GM12878 (cell line): ENCODE results near the gene BMP7.

Experiments used
- ATF3 ChIP-seq: IDR thresholded peaks from 2 replicates; pipeline ENCODE4 v1.6.1; 2011; ENCODE audit warnings: low read depth, mild to moderate bottlenecking, low read length, moderate library complexity, borderline replicate concordance; ENCODE audit errors: extremely low read depth
- BCL3 ChIP-seq: IDR thresholded peaks from 2 replicates; pipeline ENCODE4 v1.6.1; 2011; ENCODE audit warnings: borderline replicate concordance, low read depth, mild to moderate bottlenecking, moderate library complexity, low read length; ENCODE audit not compliant: insufficient read depth, poor library complexity, severe bottlenecking
- CTCF ChIP-seq, 3 experiments: IDR thresholded peaks in 2 of 3; conservative IDR thresholded peaks in 1 of 3; 2 replicates each; pipeline ENCODE4 v1.5.1; 2011; ENCODE audit warnings: low read depth in 3 of 3, low read length in 3 of 3, mild to moderate bottlenecking in 3 of 3, control low read depth in 2 of 3, moderate library complexity in 2 of 3, inconsistent platforms in 1 of 3, mixed read lengths in 1 of 3; ENCODE audit not compliant: control insufficient read depth in 2 of 3, insufficient read depth in 1 of 3; ENCODE audit errors: extremely low read depth in 1 of 3
- ESRRA ChIP-seq: IDR thresholded peaks from 2 replicates; pipeline ENCODE4 v1.6.1; 2012; ENCODE audit warnings: mild to moderate bottlenecking, low read length, improper control_type of control experiment
- ETV6 ChIP-seq, 2 experiments: fragments of 450-650 bp in 1 of 2; IDR thresholded peaks in 1 of 2; conservative IDR thresholded peaks in 1 of 2; 2 replicates each; pipeline ENCODE4 v1.6.1; 2014; ENCODE audit warnings: antibody characterized with exemption in 1 of 2, borderline replicate concordance in 1 of 2, low read depth in 1 of 2, mild to moderate bottlenecking in 1 of 2, moderate library complexity in 1 of 2
- EZH2 ChIP-seq: IDR thresholded peaks from 2 replicates; pipeline ENCODE4 v1.6.1; 2012; ENCODE audit warnings: low read depth, mild to moderate bottlenecking, control low read depth, inconsistent platforms, low read length, borderline replicate concordance; ENCODE audit not compliant: control insufficient read depth
- FOS ChIP-seq: IDR thresholded peaks from 3 replicates; pipeline ENCODE4 v1.6.1; 2011; ENCODE audit warnings: borderline replicate concordance; ENCODE audit not compliant: insufficient read length; ENCODE audit errors: extremely low read depth
- IKZF1 ChIP-seq: fragments of 450-650 bp; conservative IDR thresholded peaks from 2 replicates; pipeline ENCODE4 v1.6.1; 2017; ENCODE audit warnings: antibody characterized with exemption, mild to moderate bottlenecking
- POLR2A ChIP-seq: IDR thresholded peaks from 2 replicates; pipeline ENCODE4 v1.6.1; 2011; ENCODE audit warnings: low read depth, mild to moderate bottlenecking, low read length
- POLR2AphosphoS5 ChIP-seq: IDR thresholded peaks from 2 replicates; pipeline ENCODE4 v1.6.1; 2011; ENCODE audit warnings: mild to moderate bottlenecking, low read length, inconsistent platforms
- TCF3 ChIP-seq: IDR thresholded peaks from 2 replicates; pipeline ENCODE4 v1.6.1; 2012; ENCODE audit warnings: low read depth, mild to moderate bottlenecking, low read length, borderline replicate concordance; ENCODE audit not compliant: insufficient read depth
- ZNF217 ChIP-seq: fragments of 450-650 bp; IDR thresholded peaks from 2 replicates; pipeline ENCODE4 v1.6.1; 2017; ENCODE audit warnings: antibody characterized with exemption, mild to moderate bottlenecking
- TF ChIP-seq, protein P1 (sequence below): IDR thresholded peaks from 2 replicates; pipeline ENCODE4 v1.6.1; 2011; ENCODE audit warnings: low read depth, low read length, improper control_type of control experiment, borderline replicate concordance

DNA sequence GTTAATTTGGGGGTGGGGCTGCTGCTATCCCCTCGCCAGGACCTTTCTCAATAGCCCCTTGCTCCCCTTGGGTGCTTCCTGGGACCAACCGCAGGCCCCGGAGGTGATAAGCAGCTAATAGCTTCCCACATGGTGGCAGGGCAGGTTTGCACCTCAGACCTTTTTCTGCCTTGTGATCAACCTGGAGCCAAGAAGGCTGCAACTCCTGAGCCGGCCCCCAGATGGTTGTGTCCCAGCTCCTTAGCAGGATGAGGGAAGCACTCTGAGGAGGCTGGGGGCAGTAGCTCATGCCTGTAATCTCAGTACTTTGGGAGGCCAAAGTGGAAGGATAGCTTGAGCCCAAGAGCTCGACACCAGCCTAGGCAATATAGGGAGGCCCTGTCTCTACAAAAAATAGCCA is 85.5 kb downstream of the BMP7 start:
- TF ChIP-seq POLR2AphosphoS5 = no peak
- TF ChIP-seq ATF3 = no peak
- TF ChIP-seq ETV6 (conservative IDR thresholded peaks at IDR 0.05 in 1 of 2, IDR thresholded peaks at IDR 0.05 in 1 of 2; ENCODE audit: borderline replicate concordance in 1 of 2, low read depth in 1 of 2) = peak in 1 of 2 experiments; percentile 88; a peak in 2 of 4 replicates
- no peak for TF ChIP-seq BCL3
- TF ChIP-seq FOS = no peak
- TF ChIP-seq, protein P1, sequence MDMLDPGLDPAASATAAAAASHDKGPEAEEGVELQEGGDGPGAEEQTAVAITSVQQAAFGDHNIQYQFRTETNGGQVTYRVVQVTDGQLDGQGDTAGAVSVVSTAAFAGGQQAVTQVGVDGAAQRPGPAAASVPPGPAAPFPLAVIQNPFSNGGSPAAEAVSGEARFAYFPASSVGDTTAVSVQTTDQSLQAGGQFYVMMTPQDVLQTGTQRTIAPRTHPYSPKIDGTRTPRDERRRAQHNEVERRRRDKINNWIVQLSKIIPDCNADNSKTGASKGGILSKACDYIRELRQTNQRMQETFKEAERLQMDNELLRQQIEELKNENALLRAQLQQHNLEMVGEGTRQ = no peak
- TF ChIP-seq CTCF (IDR thresholded peaks at IDR 0.05 in 2 of 3, conservative IDR thresholded peaks at IDR 0.05 in 1 of 3; ENCODE audit: control insufficient read depth in 2 of 3, extremely low read depth in 1 of 3, insufficient read depth in 1 of 3, low read depth in 3 of 3, low read length in 3 of 3) = no peak
- TF ChIP-seq POLR2A = no peak
- no peak for TF ChIP-seq IKZF1
- no peak for TF ChIP-seq ESRRA
- no peak for TF ChIP-seq ZNF217
- no peak for TF ChIP-seq EZH2
- no peak for TF ChIP-seq TCF3
